Measurements from ENCODE around the gene SLC12A7. TPM values are rescaled to one million over a fixed set of nuclear protein-coding genes. Genes with fewer than 3 reads are reported as not detected.

The SLC12A7 gene
- total and polyA plus RNA-seq, 9 of the 15 experiments (the other 6 are each of a cell fraction or from before 2014, with no cell fraction given) = 0.01 to 3.1 (median 0.56) TPM

DNA sequence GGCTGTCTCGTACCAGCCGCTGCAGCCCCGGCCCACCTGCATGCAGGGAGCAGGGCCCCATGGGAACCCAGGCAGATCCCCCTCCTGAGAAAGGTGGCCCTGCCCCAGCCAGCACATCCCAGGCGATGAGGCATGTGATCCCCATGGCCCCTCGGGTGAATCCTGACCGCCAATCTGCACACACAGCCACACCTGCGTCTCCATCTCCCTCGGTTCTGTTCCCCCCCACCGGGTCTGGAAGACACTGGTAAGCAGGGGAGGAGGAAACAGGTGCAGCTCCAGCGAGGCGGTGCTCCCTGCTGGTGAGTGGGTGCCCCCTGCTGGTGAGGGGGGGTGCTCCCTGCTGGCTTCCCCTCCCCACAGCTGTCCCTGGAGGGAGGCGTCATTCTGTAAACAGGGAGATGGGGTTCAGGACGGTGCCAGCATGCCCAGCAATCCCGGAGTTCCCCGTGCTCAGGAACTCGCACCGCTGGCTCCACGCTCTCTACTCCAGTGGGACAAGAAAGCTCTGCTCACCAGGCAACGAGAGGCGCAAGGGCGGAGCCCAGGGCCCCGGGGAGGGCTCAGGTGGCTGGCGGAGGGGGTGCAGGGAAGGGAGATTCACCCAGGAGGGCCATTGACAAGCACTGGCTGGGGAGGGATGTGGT lies 28.4 kb upstream of the SLC12A7 start (continued):
- TF ChIP-seq CBX8 (IDR thresholded peaks at IDR 0.05; ENCODE audit: borderline replicate concordance, extremely low read depth, low read depth, low read length, poor library complexity, severe bottlenecking) = no peak
- peak; percentile 98 for TF ChIP-seq SMC3 (conservative IDR thresholded peaks at IDR 0.05; ENCODE audit: insufficient read depth, low read depth, low read length)
- TF ChIP-seq MCM3 (IDR thresholded peaks at IDR 0.05) = no peak
- TF ChIP-seq, protein P1, sequence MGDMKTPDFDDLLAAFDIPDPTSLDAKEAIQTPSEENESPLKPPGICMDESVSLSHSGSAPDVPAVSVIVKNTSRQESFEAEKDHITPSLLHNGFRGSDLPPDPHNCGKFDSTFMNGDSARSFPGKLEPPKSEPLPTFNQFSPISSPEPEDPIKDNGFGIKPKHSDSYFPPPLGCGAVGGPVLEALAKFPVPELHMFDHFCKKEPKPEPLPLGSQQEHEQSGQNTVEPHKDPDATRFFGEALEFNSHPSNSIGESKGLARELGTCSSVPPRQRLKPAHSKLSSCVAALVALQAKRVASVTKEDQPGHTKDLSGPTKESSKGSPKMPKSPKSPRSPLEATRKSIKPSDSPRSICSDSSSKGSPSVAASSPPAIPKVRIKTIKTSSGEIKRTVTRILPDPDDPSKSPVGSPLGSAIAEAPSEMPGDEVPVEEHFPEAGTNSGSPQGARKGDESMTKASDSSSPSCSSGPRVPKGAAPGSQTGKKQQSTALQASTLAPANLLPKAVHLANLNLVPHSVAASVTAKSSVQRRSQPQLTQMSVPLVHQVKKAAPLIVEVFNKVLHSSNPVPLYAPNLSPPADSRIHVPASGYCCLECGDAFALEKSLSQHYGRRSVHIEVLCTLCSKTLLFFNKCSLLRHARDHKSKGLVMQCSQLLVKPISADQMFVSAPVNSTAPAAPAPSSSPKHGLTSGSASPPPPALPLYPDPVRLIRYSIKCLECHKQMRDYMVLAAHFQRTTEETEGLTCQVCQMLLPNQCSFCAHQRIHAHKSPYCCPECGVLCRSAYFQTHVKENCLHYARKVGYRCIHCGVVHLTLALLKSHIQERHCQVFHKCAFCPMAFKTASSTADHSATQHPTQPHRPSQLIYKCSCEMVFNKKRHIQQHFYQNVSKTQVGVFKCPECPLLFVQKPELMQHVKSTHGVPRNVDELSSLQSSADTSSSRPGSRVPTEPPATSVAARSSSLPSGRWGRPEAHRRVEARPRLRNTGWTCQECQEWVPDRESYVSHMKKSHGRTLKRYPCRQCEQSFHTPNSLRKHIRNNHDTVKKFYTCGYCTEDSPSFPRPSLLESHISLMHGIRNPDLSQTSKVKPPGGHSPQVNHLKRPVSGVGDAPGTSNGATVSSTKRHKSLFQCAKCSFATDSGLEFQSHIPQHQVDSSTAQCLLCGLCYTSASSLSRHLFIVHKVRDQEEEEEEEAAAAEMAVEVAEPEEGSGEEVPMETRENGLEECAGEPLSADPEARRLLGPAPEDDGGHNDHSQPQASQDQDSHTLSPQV (IDR thresholded peaks at IDR 0.05) = no peak
- no peak for TF ChIP-seq SIX5 (IDR thresholded peaks at IDR 0.05; ENCODE audit: borderline replicate concordance in 1 of 2, insufficient read depth in 1 of 2, low read depth in 1 of 2, low read length in 2 of 2)
- no peak for TF ChIP-seq ZKSCAN1 (IDR thresholded peaks at IDR 0.05; ENCODE audit: low read depth, low read length)
- TF ChIP-seq, protein P2, sequence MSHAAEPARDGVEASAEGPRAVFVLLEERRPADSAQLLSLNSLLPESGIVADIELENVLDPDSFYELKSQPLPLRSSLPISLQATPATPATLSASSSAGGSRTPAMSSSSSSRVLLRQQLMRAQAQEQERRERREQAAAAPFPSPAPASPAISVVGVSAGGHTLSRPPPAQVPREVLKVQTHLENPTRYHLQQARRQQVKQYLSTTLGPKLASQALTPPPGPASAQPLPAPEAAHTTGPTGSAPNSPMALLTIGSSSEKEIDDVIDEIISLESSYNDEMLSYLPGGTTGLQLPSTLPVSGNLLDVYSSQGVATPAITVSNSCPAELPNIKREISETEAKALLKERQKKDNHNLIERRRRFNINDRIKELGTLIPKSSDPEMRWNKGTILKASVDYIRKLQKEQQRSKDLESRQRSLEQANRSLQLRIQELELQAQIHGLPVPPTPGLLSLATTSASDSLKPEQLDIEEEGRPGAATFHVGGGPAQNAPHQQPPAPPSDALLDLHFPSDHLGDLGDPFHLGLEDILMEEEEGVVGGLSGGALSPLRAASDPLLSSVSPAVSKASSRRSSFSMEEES (CRISPR knock-in tag; IDR thresholded peaks at IDR 0.05) = no peak
- TF ChIP-seq, protein P3, sequence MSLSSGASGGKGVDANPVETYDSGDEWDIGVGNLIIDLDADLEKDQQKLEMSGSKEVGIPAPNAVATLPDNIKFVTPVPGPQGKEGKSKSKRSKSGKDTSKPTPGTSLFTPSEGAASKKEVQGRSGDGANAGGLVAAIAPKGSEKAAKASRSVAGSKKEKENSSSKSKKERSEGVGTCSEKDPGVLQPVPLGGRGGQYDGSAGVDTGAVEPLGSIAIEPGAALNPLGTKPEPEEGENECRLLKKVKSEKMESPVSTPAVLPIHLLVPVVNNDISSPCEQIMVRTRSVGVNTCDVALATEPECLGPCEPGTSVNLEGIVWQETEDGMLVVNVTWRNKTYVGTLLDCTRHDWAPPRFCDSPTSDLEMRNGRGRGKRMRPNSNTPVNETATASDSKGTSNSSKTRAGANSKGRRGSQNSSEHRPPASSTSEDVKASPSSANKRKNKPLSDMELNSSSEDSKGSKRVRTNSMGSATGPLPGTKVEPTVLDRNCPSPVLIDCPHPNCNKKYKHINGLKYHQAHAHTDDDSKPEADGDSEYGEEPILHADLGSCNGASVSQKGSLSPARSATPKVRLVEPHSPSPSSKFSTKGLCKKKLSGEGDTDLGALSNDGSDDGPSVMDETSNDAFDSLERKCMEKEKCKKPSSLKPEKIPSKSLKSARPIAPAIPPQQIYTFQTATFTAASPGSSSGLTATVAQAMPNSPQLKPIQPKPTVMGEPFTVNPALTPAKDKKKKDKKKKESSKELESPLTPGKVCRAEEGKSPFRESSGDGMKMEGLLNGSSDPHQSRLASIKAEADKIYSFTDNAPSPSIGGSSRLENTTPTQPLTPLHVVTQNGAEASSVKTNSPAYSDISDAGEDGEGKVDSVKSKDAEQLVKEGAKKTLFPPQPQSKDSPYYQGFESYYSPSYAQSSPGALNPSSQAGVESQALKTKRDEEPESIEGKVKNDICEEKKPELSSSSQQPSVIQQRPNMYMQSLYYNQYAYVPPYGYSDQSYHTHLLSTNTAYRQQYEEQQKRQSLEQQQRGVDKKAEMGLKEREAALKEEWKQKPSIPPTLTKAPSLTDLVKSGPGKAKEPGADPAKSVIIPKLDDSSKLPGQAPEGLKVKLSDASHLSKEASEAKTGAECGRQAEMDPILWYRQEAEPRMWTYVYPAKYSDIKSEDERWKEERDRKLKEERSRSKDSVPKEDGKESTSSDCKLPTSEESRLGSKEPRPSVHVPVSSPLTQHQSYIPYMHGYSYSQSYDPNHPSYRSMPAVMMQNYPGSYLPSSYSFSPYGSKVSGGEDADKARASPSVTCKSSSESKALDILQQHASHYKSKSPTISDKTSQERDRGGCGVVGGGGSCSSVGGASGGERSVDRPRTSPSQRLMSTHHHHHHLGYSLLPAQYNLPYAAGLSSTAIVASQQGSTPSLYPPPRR (CRISPR knock-in tag; IDR thresholded peaks at IDR 0.05; ENCODE audit: borderline replicate concordance) = no peak
- TF ChIP-seq TAF1 (IDR thresholded peaks at IDR 0.05; ENCODE audit: control insufficient read depth, extremely low read depth, insufficient read depth, low read length, severe bottlenecking) = no peak
- TF ChIP-seq, protein P4, sequence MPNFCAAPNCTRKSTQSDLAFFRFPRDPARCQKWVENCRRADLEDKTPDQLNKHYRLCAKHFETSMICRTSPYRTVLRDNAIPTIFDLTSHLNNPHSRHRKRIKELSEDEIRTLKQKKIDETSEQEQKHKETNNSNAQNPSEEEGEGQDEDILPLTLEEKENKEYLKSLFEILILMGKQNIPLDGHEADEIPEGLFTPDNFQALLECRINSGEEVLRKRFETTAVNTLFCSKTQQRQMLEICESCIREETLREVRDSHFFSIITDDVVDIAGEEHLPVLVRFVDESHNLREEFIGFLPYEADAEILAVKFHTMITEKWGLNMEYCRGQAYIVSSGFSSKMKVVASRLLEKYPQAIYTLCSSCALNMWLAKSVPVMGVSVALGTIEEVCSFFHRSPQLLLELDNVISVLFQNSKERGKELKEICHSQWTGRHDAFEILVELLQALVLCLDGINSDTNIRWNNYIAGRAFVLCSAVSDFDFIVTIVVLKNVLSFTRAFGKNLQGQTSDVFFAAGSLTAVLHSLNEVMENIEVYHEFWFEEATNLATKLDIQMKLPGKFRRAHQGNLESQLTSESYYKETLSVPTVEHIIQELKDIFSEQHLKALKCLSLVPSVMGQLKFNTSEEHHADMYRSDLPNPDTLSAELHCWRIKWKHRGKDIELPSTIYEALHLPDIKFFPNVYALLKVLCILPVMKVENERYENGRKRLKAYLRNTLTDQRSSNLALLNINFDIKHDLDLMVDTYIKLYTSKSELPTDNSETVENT (CRISPR knock-in tag; IDR thresholded peaks at IDR 0.05) = no peak
- no peak for TF ChIP-seq FOXP1 (CRISPR knock-in tag; IDR thresholded peaks at IDR 0.05)

Data from K562 (cell line).